HG03196 (cell line): ENCODE data around the gene PRKN.
"Not testable (repeated sequence)": the region's sequence is repeated elsewhere in the genome, so short reads cannot be mapped to it uniquely, and the experiment has no call there.

Experiments
- ATAC-seq: cut with Tn5 transposase; IDR thresholded peaks from one replicate; pipeline ENCODE4 v1.9.1; 2021; ENCODE audit not compliant: unreplicated experiment

The PRKN gene

DNA sequence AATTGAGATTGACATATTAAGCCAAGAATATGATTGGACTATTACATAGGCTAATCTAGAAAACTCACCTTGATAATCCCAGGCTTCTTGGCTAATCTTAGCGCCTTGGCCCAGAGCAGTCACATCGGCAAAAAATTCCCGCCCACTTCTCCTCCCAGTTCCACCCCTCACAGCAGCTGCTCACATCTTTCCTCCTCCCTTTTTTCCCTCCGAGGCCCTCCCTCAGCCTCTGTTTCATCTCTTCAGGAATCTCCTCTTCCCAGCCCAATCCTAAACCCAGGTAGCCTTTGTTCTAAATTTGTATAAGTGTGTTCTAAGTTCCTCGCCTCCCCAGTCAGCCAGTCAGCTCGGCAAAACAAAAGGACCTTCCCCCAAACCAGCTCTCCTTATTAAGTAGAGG lies 184.3 kb downstream of the PRKN start:
- ATAC-seq = no peak

DNA sequence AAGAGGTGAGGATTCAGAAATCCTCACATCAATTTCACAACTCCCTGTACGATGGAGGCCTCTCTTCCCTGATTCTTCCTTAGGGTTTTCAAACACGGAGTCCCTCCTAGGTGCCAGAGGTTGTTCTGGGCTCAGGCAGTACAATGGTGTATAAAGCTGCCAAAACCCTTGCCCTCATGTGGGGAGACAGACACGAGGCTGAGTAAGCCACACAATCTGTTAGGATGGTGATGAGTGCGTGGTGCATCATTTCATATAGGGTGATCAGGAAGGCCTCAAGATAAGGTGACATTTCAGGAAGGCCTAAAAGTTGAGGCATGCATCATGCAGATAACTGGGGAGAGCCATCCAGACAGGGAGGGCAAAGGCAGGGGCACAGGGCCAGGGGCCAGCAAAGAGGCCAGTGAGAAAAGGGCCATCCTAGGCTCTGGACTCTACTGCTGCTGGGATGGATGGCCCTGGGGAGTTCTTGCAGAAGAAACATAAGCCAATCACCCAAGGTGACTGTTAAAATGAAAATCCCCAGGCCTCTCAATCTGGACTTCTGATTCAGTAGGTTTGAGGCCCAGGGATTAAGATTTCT lies 186.5 kb downstream of the PRKN start:
- ATAC-seq = no peak

DNA sequence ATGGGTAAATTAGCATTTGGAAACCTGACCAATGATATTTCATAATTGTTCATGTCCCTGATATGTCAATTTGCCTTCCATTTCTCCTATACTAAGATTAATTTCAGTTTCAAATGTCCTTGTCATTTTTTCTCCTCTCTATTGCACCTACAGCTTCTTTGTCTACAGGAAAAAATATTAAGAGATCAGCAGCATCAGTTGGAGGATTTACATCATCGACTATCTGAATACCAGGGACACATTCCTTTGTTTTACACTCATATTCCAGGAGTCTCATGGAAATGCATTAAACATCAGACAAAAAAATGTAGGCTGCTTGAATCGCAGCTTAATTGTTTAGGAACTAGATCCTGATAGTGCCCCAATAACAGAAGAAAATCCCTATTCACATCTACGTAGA lies 188.2 kb downstream of the PRKN start:
- ATAC-seq = no peak

DNA sequence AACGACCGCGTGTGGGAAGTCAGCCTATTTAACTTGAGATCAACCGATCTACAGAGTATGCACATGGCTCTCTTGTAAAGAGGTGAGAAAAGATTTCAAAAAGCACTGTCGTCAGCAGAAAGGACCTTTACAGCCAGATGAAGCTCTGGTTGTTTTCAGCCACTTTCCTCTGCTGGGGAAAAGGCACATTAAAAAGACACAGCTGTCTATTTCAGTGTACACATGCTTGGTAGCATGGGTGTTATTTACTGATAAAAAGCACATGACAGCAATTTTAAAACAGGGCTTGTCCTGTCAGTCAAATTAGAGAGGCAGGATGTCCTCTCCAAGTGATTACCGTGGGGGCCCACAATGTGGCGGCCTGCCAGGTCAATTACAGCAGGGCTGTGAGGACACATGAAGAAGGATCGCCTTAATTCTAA lies 188.9 kb downstream of the PRKN start:
- ATAC-seq = no peak

DNA sequence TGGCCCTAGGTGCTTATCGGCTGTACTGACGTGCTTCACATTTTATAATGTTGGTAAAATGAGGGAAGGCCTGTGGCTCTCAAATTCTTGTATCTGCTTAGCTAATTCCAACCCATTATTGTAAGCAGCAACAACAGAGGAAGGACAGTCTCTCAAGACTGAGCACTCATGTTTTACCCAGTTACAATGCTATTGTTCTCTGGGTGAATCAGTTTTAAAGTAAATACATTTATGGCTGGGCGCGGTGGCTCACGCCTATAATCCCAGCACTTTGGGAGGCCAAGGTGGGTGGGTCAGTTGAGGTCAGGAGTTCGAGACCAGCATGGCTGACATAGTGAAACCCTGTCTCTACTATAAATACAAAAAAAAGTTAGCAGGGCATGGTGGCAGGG lies 194.6 kb downstream of the PRKN start:
- ATAC-seq = no peak

DNA sequence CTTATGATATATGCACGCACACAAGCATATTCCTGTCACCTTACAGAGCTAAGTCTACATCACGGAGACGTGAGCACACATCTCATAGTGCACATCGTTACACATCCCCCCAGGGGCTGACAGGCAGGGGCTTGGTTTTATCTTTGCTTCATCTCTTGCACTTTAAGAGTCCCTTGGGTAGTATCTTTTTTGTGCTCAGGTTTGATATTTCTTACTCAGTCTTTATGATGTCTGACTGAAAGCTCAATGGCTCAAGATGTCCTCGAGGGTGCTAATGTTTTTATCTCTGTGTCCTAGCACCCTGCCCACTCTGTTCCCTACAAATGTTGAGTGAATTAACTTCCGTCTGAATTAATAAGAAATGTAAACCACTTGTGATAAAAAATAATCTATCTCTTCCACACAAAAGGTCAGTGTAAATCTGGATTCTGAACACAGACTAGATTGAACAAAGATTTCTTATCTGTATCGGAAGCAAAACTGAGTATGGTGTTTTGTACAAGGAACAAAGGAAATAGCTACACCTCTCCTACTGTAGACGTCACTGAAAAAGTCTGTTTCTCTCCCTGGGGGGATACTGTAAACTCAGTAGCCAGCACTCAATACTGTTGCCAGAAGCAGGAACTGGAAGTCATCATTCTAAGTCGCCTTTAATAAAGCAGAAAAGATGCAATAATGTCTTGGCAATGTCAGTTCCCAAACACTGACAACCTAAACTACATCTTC lies 195.1 kb downstream of the PRKN start:
- no peak for ATAC-seq

DNA sequence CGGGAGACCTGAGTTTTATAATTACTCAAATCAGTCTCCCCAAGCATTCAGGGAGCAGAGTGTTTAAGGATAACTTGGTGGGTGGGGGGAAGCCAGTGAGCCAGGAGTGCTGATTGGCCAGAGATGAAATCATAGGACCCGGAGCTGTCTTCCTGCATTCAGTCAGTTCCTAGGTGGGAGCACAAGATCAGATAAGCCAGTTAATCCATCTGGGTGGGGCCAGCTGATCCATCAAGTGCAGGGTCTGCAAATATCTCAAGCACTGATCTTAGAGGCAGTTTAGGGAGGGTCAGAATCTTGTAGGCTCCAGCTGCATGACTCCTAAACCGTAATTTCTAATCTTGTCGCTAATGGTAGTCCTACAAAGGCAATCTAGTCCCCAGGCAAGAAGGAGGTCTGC lies 196.2 kb downstream of the PRKN start:
- ATAC-seq = not testable (repeated sequence)

DNA sequence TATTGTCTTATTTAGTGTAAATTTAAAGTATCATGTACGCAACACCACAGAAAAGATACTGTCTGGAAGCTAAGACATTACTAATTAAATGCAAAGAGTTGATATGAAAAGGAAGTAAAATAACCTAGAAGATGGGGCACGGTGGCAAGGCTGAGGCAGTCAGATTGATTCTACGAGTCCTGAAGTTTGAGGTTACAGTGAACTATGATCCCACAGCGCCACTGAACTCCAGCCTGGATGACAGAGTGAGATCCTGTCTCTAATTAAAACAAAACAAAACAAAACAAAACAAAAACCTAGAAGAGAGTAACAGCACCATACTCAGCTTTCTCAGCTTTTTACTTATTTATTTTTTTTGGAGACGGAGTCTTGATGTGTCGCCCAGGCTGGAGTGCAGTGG lies 199.0 kb downstream of the PRKN start:
- no peak for ATAC-seq

DNA sequence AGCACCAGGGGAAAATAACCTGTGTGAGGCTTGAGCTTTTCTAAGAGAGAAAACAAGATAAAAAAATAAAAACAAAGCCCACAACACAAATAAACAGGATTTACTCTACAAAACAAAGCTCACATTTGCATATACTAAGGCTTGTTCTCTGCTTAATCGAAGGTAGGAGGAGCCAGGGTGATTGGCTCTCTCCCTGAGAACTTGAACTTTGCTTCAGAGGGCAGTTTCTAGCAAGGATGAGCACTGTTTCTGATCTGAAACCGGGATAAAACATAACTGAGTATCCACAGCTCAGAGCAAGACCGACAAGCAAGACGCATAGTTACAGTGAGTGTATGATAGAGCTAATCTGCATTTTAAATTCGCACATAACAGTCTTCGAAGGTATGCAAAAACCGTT lies 200.6 kb downstream of the PRKN start:
- ATAC-seq = no peak

DNA sequence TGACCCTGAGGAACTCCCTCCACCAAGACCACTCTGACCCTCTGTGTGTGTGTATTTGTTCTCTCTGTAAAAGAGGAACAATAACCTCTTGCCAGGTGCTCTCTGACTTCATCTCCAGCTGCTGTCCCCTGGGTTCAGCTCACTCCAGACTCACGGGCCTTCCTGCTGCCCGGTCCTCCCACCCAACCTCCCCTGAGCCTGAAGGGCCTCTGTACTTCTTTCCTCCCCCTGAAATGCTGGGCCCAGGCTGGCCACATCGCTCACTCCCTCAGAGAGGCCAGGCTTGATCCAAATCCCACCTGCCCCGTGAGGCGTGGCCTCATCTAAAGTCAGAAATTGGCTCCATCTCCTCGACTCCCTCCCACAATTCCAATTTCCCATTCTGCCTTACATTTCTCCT lies 202.4 kb downstream of the PRKN start:
- no peak for ATAC-seq

DNA sequence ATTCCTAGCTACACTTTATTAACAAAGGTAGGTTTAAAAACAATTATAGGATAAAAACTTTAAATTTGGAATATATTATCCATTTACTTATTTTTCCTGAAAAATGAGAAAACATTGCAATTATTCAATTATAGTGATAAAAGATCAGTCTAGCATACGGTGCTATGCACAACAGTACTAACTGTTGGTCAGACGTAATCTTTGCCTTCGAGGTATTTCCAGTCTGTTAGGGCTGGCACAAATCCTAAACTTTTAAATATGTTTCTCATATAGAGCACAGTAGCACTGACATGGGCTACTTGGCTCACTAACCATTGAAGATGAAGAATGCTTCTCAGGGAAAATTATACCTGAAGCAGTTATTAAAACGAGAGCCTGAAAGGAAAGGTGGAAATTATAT lies 214.8 kb downstream of the PRKN start:
- no peak for ATAC-seq

DNA sequence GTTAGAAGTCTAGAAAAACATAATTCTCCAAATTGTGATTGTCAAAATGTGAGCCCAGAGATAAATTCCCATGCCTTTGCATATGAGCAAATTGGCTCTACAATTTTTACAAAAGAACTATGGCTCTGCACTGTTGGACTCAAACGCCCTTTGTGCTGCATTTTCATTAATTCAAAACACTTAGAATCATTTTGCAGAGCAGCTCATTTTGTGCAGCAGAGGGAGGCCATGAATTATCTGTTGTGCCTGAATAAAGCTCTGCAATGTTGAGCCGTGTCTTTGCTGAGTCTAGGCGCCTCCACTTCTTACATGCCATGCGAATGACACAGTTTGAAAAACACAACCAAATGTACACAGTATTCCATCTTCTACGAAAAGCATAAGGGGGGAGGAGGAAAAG lies 230.2 kb downstream of the PRKN start:
- no peak for ATAC-seq

DNA sequence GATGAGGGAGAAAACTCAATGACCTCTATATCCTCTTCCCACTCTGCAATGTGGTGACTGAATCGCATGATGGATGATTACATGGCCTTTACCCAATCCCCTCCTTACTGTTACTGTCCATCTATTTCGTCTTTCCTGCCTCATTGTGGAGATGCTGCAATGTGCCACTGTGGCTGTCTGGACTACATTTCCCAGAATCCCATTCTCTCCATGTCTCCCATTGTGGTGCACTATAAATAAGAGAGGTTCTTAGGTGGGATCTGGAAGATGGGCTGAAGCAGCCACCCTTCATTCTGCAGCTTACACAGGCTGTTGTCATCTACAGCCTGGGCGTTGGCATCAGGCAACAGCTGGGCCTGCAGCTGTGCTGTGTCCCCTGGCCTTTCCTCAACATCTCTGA lies 233.6 kb downstream of the PRKN start:
- ATAC-seq = no peak

DNA sequence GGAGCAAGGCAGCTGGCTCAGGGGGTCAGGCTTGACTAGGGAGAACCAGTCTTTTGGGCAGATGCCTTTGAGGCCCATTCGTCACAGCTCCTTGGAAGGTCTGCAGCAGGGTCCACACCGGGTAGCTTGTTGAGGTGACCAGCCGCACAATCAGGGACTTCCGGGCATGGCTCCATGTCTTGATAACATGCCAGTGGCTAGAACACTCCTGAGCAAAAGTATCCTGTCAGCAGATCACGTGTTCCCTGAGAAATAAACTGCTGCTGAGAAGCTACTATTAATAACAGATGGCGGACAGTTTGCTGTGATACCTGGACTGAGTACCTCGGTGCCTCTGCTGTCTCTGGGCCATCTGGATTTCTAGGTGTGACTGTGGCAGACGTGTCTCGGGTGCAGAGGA lies 235.9 kb downstream of the PRKN start:
- ATAC-seq = no peak

DNA sequence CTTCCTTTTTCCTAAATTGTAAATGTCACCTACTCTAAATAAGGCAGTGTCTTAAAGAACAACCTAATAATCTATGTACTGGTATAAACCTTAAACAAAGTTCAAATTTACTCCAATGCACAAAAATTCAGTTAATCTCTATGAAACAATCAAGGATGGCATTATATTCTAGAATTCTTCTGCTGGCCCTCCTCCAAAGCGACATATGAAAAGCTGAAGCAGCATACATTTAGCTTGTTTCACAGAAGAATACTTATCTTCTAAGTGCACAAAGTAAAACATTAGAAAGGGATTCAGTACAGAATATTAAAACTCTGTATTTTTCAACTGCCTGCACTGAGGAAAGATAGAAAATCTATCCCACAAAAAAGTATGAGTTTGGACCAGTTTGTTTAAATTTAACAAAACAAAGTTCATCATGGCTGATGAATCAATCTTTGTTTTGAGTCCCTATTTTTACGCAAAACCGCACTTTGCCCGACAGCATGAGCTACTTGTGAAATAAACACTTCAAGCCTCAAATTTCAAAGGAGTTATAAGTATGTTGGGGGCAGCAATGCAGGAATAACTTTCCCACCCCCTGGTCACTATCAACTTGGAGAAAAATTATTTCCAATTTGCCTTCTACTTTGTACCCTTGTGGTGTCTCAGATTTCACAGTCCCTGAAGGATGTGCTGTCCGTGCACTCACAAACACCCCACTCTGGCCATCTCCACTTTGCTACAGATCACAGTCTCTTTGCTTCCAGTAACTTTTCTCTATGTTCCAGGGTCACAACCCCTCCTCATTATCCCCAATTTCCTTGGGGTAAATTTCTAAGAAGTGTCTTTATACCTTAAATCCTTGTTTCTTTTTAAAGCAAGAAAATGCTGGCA lies 238.2 kb downstream of the PRKN start:
- ATAC-seq = no peak

DNA sequence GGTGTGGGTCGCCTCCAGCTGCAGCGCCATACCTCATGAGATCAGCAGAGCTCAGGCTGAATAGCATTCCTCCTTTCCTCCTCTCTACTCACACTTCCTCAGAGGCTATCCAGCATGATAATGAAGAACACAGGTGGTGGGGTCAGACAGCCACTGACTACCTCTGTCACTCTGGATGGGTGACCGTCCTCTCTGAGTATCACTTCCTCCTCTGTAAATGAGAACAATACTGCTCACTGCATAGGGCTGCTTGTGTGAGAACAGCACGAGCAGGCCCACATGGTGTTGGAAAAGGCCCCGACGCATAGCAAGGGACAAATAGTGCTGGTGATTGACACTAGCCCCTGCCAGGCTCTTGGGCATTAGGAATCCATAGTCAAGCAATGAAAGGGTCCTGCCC lies 239.1 kb downstream of the PRKN start:
- no peak for ATAC-seq

DNA sequence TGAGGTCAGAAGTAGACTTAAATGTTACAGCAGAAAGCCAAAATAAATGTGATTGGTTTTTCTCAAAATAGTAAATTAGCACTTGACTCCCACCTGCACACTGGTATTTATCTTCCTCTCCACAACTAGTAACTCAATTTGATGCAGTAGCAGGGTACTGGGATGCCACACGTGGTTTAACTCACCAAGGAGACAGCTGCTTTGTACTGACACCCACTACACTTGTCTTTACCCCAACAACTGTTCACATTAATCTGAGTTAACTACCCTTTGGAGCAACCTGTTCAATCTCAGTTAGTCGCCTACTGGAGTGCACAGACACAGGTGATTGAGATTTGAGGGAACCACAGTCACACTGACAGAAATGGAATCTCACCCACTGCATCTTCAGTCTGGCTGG lies 242.1 kb downstream of the PRKN start:
- no peak for ATAC-seq

DNA sequence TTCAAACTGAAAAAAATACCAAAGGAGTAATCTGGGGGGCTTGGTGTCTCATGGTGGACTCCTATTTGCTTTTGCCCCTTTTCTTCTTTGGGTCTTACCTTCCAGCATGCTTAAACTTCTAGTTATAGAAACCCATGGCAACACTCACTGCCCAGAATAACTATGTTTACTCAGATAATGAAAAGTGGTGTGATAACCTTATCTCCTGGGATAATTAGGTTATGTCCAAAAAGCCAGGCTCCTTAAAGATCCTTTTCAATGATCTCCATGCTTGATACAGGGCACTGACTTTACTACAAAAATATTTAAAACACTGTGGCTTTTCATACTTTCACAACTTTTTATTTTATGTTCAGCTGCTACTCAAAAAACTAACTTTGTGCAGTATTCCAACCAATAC lies 245.6 kb downstream of the PRKN start:
- ATAC-seq = no peak

DNA sequence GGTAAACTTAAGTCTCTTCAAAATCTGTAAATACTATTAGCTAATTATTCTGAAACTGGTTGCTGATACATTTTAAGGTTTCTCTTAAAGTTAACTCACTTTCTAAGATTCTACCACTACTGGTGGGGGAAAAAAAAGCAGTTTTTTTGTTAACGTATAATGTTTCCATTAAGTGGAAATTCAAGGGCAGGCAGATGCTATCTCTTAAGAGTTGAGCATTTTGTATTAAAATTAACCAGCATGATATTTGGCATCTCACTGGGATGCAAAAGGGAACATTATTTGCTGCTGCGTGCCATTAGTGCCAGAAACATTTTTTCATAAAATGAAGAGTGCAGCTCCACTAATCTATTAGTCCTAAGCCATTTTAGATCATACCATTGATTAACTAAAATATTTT lies 246.2 kb downstream of the PRKN start:
- ATAC-seq = no peak

DNA sequence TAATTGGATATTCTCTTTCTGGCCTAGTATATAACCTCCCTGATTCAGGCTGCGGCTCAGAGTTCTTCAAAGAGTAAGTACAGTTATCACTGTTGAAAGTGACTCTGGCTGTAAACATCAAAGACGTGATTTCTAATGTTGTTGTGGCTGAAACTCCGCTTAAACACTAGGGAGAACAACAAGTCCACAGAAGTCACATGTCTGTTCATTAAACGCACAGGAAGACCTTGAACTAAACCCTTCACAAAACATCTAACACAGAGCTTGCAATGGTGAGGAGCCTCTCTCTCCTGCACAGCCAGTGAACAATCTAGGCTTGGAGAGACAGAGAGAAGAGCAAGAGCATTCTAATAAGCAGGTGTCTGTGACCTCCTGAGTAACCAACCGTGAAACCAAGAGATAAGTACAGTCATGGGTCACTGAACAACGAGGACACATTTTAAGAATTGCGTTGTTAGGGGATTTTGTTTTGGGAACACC lies 249.3 kb downstream of the PRKN start:
- no peak for ATAC-seq

DNA sequence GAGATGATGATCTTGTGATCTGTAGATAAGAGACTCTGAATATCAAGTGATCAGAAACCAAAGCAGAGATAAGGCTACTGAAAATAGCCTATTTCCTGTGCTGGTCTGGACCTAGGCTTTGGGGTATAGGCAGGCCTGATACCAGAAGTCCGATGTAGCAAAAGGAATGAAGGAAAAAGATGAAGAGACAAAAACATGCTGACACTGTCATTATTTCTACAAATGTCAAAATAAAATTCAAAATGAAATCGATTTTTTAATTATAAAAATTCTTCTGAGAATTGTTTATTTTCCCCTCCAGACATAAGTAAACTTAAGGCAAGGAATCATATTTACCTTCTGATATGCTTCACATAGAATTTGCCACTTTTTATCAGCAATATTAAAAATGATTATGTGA lies 252.8 kb downstream of the PRKN start:
- no peak for ATAC-seq

DNA sequence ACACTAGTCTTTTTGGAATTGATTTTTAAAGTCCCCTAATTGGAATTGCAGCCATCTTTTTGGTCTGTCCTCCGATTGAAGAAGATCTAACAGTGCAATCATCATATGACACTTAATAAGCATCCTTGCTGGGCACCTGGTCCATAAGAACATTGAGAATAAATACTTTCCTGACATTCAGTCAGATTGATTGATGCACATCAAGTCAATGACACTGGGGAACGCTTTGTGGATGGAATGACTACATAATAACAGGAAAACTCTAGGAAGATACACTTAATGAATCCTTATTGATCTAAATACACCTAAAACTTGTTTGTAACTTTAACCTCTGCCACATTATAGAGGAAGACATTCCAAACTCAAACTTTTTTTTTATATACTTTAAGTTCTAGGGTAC lies 255.7 kb downstream of the PRKN start:
- no peak for ATAC-seq
